K562 (cell line): ENCODE measurements around the gene CACNA1C. TPM values are rescaled to one million over a fixed set of nuclear protein-coding genes. Genes with fewer than 3 reads are reported as not detected.

Experiments
- ATAC-seq: fragments of 200-7000 bp; cut with Tn5 transposase; 3 replicates; pipeline ENCODE4 v1.9.1; 2020; ENCODE audit warnings: moderate library complexity
- BruUV-seq: library from RNA; stranded (reverse); fragments of 400-500 nt; replicated peaks from 2 replicates; lab custom pipeline; 2021; lab: Mats Ljungman, UMichigan
- CTCF ChIA-PET: fragments of 300-600 bp; formaldehyde crosslinking; extraction: SDS; loops from one replicate; lab custom pipeline; 2021; ENCODE audit warnings: low intra/inter-chr PET ratio; lab: Yijun Ruan, JAX
- POLR2A ChIA-PET: fragments of 300-600, 350-650 bp; sonication (Branson Sonifier 250); formaldehyde crosslinking; extraction: SDS; loops from one replicate; lab custom pipeline; 2021; ENCODE audit warnings: antibody characterized with exemption, inconsistent platforms; lab: Yijun Ruan, JAX
- DNase-seq, 4 experiments: peaks; one replicate each; pipeline versions ENCODE4 v3.0.0 to v3.0.0-alpha.2; 2011 to 2018; ENCODE audit warnings: low spot score in 3 of 4, mixed read lengths in 3 of 4; ENCODE audit errors: extremely low read depth in 1 of 4
- FAIRE-seq: peaks from 2 replicates; lab custom pipeline; 2011; peaks lifted over from hg19 to GRCh38; lab: Jason Lieb, UNC
- H2AFZ ChIP-seq: 2 replicates; pipeline ENCODE4 v1.6.0; 2011; ENCODE audit warnings: low read depth, low read length, control low read depth, inconsistent platforms
- H3K27ac ChIP-seq: fragments of 200-600 bp; 3 replicates; pipeline ENCODE4 v1.8.0; 2011; ENCODE audit warnings: low read depth, mild to moderate bottlenecking, control low read depth, inconsistent platforms, low read length, moderate library complexity, mixed read lengths; ENCODE audit errors: extremely low read depth
- H3K27me3 ChIP-seq, 2 experiments: fragments of 300-600 bp in 1 of 2; 2 replicates in 1 of 2; 3 replicates in 1 of 2; pipeline versions ENCODE4 v1.6.0 to v1.8.0; 2011; ENCODE audit warnings: inconsistent platforms in 2 of 2, low read length in 2 of 2, mild to moderate bottlenecking in 1 of 2, mixed read lengths in 1 of 2, moderate library complexity in 1 of 2; ENCODE audit not compliant: control insufficient read depth in 2 of 2, insufficient read depth in 2 of 2
- H3K36me3 ChIP-seq: fragments of 300-600 bp; 3 replicates; pipeline ENCODE4 v1.8.0; 2011; ENCODE audit warnings: mild to moderate bottlenecking, low read length, inconsistent platforms; ENCODE audit not compliant: control insufficient read depth, insufficient read depth
- H3K4me1 ChIP-seq, 2 experiments: fragments of 200-600 bp in 1 of 2; replicated peaks in 1 of 2; 2 replicates in 1 of 2; 3 replicates in 1 of 2; pipeline versions ENCODE4 v1.5.1 to v1.8.0; 2011; ENCODE audit warnings: inconsistent platforms in 2 of 2, low read length in 2 of 2, mild to moderate bottlenecking in 1 of 2, mixed read lengths in 1 of 2, moderate library complexity in 1 of 2; ENCODE audit not compliant: control insufficient read depth in 2 of 2, insufficient read depth in 2 of 2
- H3K4me2 ChIP-seq: 2 replicates; pipeline ENCODE4 v1.6.1; 2011; ENCODE audit warnings: low read length, control low read depth, inconsistent platforms, mixed read lengths; ENCODE audit not compliant: insufficient read depth
- H3K4me3 ChIP-seq: fragments of 200-600 bp; sonication (generic), shearing (Covaris generic); 2 replicates; pipeline ENCODE4 v1.5.1; 2016; ENCODE audit warnings: control low read depth, inconsistent platforms
- H3K79me2 ChIP-seq: fragments of 200-600 bp; 3 replicates; pipeline ENCODE4 v1.8.0; 2011; ENCODE audit warnings: low read length, inconsistent platforms; ENCODE audit not compliant: control insufficient read depth, insufficient read depth
- H3K9ac ChIP-seq, 2 experiments: 2 replicates each; pipeline versions ENCODE4 v1.6.0 to v1.6.1; 2011; ENCODE audit warnings: low read depth in 2 of 2, low read length in 2 of 2, control low read depth in 1 of 2, inconsistent platforms in 1 of 2, mild to moderate bottlenecking in 1 of 2, mixed read lengths in 1 of 2; ENCODE audit not compliant: insufficient read depth in 1 of 2
- H3K9me1 ChIP-seq: one replicate; pipeline ENCODE4 v1.6.0; 2011; ENCODE audit warnings: inconsistent platforms, mild to moderate bottlenecking, low read length, moderate library complexity; ENCODE audit not compliant: control insufficient read depth, insufficient read depth
- H3K9me3 ChIP-seq: replicated peaks from 2 replicates; pipeline ENCODE4 v1.5.1; 2011; ENCODE audit warnings: low read depth, low read length, inconsistent platforms; ENCODE audit not compliant: control insufficient read depth, insufficient read depth
- H4K20me1 ChIP-seq: replicated peaks from 2 replicates; pipeline ENCODE4 v1.6.1; 2011; ENCODE audit warnings: low read length, inconsistent platforms, mixed read lengths; ENCODE audit not compliant: control insufficient read depth, insufficient read depth
- CAMTA2 ChIP-seq: fragments of 250-450 bp; sonication (Bioruptor Pico); conservative IDR thresholded peaks from 2 replicates; pipeline ENCODE4 v1.5.1; 2022
- CEBPZ ChIP-seq: fragments of 150-350 bp; IDR thresholded peaks from 2 replicates; pipeline ENCODE4 v1.6.1; 2014; ENCODE audit warnings: low read depth, mild to moderate bottlenecking, low read length, borderline replicate concordance
- HOMEZ ChIP-seq: fragments of 250-450 bp; sonication (Bioruptor Pico); IDR thresholded peaks from 2 replicates; pipeline ENCODE4 v1.4.0; 2020; ENCODE audit warnings: mild to moderate bottlenecking, moderate library complexity
- MEIS2 ChIP-seq: fragments of 450-650 bp; IDR thresholded peaks from 2 replicates; pipeline ENCODE4 v1.6.1; 2014; ENCODE audit warnings: mild to moderate bottlenecking; ENCODE audit not compliant: partially characterized antibody
- THRB ChIP-seq: fragments of 450-650 bp; formaldehyde crosslinking; conservative IDR thresholded peaks from 2 replicates; pipeline ENCODE4 v1.4.0; 2022; ENCODE audit warnings: mild to moderate bottlenecking, missing genetic modification characterization
- UBTF ChIP-seq, 2 experiments: IDR thresholded peaks; 2 replicates each; pipeline ENCODE4 v1.6.1; 2012; ENCODE audit warnings: improper control_type of control experiment in 2 of 2, low read depth in 2 of 2, low read length in 2 of 2, borderline replicate concordance in 1 of 2
- WGBS: fragments of 100-300 bp; shearing (Covaris generic); methylation state at CpG from one replicate; pipeline ENCODE4 v1.1.6; 2016; ENCODE audit warnings: low coverage, mixed read lengths; ENCODE audit not compliant: insufficient coverage; ENCODE audit errors: missing lambda C conversion rate; 5-methylcytosine and 5-hydroxymethylcytosine counted together
- in situ Hi-C: fragments of 300-500 bp; cut with MboI; formaldehyde crosslinking; loops from 4 replicates; pipeline ENCODE4 v1.15.0; 2018; ENCODE audit warnings: inconsistent platforms, mixed read lengths
- intact Hi-C: fragments of 100-400 bp; cut with micrococcal nuclease; formaldehyde crosslinking; loops from 2 replicates; pipeline ENCODE4 v1.14.2; 2022
- polyA plus RNA-seq, 8 experiments: library from polyadenylated mRNA; depleted of rRNA in 4 of 8; stranded (reverse) in 5 of 8; unstranded in 3 of 8; fragments of >200 nt; fragmentation: Nextera tagmentation in 2 of 8; fragmentation: Illumina TruSeq in 1 of 8; extraction: Ambion mirVana in 2 of 8; extraction: Trizol in 1 of 8; gene quantifications; 2 replicates each; pipeline versions ENCODE4 v1.2.1 to v1.2.3, GENCODE V29; 2011 to 2014; ENCODE audit warnings: inconsistent platforms in 1 of 8, missing spikeins in 1 of 8
- total RNA-seq, 7 experiments: library from RNA; depleted of rRNA in 6 of 7; stranded (reverse); fragments of >200 nt in 6 of 7; fragmentation: Illumina TruSeq in 2 of 7; extraction: Trizol in 2 of 7; gene quantifications; 2 replicates each; pipeline versions ENCODE4 v1.2.1 to v1.2.3, GENCODE V29; 2011 to 2021; ENCODE audit warnings: low replicate concordance in 1 of 7

Gene CACNA1C
- total and polyA plus RNA-seq, 9 of the 15 experiments (the other 6 are each of a cell fraction or from before 2014, with no cell fraction given) = not detected

GRCh38 chr12:2710701-2711100, 657.9 kb downstream of the CACNA1C start (continued):
- TF ChIP-seq UBTF (IDR thresholded peaks at IDR 0.05; ENCODE audit: borderline replicate concordance in 1 of 2, low read depth in 2 of 2, low read length in 2 of 2) (no peak), CAMTA2 (no peak), HOMEZ (CRISPR knock-in tag) (no peak)

- in situ Hi-C loops = no loop called here
Measured at GRCh38 chr12:2719392-2719791, 666.6 kb downstream of the CACNA1C start.

More at GRCh38 chr12:2719392-2719791, 666.6 kb downstream of the CACNA1C start:
- Histone ChIP-seq H3K4me3 (no peak overlapping the region), H4K20me1 (no peaks in the 10 kb centered on the region)
- WGBS = 0% methylated on average over 2 of the region's 2 CpGs
- CTCF ChIA-PET = no interaction called here
- intact Hi-C loops = no loop called here
- TF ChIP-seq CEBPZ = no peak
- peak; percentile 17 for TF ChIP-seq MEIS2
- no peak for TF ChIP-seq THRB
- TF ChIP-seq, all 486 proteins: peak for 1
- Histone ChIP-seq H3K9me1 (no peaks in the 10 kb centered on the region), H3K27ac (no peak overlapping the region), H3K4me1 (no peaks in the 10 kb centered on the region), H3K79me2 (no peaks in the 10 kb centered on the region), H3K9ac (no peak overlapping the region), H3K4me2 (no peak overlapping the region), H3K9me3 (no peaks in the 10 kb centered on the region), H3K27me3 (no peaks in the 10 kb centered on the region), H2AFZ (no peak overlapping the region), H3K36me3 (no peaks in the 10 kb centered on the region)
- FAIRE-seq = no peak
- DNase-seq = no peak
- no TSS peak for BruUV-seq
- POLR2A ChIA-PET = interaction anchor here (0.6 kb wide), 1 partner anchor 22 kb away, joined by 3 read pairs; no protein-coding TSS in a partner anchor
- ATAC-seq = no peak
